ENCODE results near the gene ITGB3. TPM values are rescaled to one million over a fixed set of nuclear protein-coding genes. Genes with fewer than 3 reads are reported as not detected.
"Not testable (repeated sequence)": the region's sequence is repeated elsewhere in the genome, so short reads cannot be mapped to it uniquely, and the experiment has no call there.

Gene ITGB3
- polyA plus RNA-seq, 3 donors: 0.45 to 7.7 (median 4.4) TPM

DNA sequence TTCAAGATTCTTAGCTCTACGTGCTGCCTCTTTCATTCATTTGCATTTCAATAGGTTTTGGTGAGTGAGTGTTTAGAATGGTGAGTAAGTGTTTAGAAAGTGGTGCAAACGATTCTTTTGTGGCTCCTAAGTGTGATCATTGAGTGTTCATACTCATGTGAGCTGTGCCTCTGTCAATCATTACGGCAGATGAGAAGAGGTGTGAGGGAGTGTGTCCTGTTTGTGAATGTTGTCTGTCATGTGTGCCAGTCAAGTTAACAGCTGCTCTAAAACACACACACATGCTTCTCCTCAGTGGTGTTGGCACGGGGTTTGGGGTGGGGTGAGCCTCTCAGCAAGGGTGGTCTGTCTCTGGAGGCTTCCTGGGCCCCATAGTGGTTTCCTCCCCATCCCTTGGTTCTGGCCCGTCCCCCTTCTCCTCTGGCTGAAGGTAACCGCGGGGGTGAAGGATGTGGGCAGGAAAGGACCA is 33.1 kb upstream of the ITGB3 start:
- WGBS, 3 donors: 50 to 68% (median 54%) methylated on average over 7 of the region's 7 CpGs
- no peak overlapping the region for H3K27ac ChIP-seq (ENCODE audit: low read depth, low read length)

DNA sequence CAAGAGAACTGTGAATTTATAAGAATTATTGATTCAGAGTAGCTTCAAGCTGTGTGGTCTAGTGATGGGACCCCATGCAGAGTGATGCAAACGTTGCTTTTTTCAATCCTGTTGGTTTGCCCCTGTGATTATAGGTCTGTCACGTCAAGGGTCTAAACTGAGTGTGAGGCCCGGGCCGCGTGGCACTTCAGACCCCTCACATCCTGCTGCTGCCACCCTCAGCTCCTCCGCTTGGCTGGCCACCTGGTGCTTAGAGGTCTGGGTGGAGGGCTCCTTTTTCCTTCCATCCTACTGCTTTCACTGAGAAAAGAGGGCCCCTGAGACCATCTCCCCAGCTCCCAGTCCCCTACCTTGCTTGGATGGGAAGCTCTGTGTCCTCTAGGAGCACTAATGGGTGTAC is 32.5 kb upstream of the ITGB3 start:
- no peak overlapping the region for H3K27ac ChIP-seq (ENCODE audit: low read depth, low read length)
- WGBS, 3 donors: 73 to 75% (median 74%) methylated on average over 6 of the region's 6 CpGs

DNA sequence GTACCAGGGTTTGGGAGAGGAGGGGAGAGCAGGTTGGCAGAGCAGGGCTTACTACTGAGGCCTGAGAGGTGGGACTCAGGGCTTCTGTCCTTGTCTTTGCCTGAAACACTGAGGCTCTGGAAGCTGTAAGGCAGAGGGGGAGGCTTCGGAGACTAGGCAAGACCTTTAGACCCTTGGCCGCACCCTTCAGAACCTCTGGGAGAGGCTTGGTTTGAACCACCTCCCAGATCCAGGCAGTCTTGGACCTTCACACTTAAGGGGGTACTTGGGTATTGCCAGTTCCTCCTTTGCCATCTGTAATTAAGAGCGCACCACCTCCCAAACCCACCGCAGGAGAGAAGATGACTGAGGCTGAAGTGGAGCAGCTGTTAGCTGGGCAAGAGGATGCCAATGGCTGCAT is 31.6 kb upstream of the ITGB3 start:
- no peak overlapping the region for H3K27ac ChIP-seq (ENCODE audit: low read depth, low read length)
- 93 to 96% (median 94%) methylated on average over 4 of the region's 4 CpGs for WGBS, 3 donors

DNA sequence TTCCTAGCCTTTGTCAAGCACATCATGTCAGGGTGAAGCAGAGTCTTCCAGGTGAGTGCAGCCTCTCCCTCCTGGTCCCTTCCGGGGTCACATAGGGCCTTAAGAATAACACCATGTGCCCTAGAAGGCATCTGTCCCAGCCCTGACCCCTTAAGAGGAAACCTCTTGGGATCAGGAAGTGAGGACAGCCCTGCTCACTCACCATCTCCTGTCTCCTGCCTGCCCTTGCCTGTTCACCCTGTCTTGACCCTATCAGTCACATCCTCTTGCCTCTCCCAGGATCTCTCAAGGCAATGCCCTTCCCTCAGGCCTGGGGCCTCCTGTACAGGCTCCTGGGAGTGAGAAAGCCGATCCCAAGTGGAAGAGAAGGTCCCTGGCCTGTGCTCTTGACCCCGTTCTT is 30.6 kb upstream of the ITGB3 start:
- 84 to 87% (median 86%) methylated on average over 3 of the region's 3 CpGs for WGBS, 3 donors
- H3K27ac ChIP-seq (ENCODE audit: low read depth, low read length): no peak overlapping the region

DNA sequence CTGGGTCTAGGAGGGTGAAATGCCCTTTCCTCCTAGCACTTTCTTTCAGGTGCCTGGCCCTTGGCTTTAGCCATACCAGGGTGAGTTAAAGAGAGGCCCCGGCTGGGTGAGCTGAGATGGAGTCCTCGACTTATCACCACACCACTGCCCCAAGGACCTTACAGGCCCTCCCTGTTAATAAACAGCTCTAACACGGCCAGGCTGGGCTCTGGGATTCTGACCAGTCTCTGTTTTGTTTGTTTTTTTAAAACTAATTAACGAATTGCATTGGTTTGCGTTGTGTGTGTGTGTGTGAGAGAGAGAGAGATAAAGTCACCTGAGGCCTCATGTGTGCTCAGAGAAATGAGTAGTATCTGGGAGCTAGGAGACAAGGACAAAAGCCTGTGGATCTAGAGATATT is 30.2 kb upstream of the ITGB3 start:
- 42 to 95% (median 90%) methylated on average over 5 of the region's 5 CpGs for WGBS, 3 donors
- H3K27ac ChIP-seq (ENCODE audit: low read depth, low read length): no peak overlapping the region

DNA sequence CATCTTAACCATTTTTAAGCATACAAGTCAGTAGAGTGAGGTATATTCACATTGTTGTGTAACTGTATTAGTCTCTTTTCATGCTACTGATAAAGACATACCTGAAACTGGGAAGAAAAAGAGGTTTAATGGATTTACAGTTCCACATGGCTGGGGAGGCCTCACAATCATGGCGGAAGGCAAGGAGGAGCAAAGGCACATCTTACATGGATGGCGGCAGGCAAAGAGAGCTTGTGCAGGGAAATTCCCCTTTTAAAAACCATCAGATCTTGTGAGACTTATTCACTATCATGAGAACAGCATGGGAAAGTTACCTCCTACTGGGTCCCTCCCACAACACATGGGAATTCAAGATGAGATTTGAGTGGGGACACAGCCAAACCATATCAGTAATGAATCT is 29.6 kb upstream of the ITGB3 start:
- WGBS, 3 donors: 93 to 98% (median 98%) methylated on average over 2 of the region's 2 CpGs

DNA sequence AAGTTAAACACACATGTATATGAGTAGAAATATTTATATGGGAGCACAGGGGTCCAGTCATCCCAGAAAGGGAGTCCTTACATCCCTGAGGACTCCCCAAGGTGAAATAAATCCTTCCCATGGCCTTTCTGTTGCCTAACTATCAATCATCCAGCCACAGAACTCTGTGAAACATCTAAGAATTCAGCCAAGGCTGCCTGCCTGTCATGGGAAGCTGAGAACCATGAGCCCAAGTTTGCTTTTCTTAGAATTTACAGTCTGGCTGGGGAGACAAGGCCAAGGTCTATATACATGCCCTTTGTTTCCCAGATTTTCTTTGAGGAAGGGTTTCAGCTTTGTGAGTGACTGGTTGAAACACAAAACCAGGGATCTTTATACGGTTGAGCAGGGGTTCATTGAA is 28.7 kb upstream of the ITGB3 start:
- H3K27ac ChIP-seq (ENCODE audit: low read depth, low read length): peak overlapping the region; percentile 48
- 31 to 61% (median 39%) methylated on average over 1 of the region's 1 CpG for WGBS, 3 donors

More for the DNA sequence above, 29.6 kb upstream of the ITGB3 start:
- not testable (repeated sequence) for H3K27ac ChIP-seq (ENCODE audit: low read depth, low read length)

DNA sequence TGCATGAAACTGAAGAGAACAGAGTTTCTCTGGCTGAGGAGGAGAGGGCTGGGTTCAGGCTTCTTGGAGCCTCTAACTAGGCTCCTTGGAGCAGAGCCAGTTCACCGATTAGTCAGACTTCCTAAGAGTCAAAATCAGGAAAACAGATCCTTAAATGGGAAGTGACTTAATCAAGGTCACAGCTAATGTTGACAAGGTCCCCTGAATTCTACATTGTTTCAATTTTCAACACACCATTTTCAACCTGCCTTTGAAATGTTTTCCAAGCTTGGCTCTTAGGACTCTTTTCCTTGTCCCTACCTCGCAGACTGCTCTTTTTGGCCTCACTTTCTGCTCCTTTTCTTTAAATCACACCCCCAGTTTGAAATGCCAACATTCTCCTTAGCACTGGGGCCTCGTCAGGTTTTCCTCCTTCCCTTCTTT is 28.2 kb upstream of the ITGB3 start:
- 23 to 39% (median 33%) methylated on average over 3 of the region's 3 CpGs for WGBS, 3 donors
- peak overlapping the region; percentile 48 for H3K27ac ChIP-seq (ENCODE audit: low read depth, low read length)

DNA sequence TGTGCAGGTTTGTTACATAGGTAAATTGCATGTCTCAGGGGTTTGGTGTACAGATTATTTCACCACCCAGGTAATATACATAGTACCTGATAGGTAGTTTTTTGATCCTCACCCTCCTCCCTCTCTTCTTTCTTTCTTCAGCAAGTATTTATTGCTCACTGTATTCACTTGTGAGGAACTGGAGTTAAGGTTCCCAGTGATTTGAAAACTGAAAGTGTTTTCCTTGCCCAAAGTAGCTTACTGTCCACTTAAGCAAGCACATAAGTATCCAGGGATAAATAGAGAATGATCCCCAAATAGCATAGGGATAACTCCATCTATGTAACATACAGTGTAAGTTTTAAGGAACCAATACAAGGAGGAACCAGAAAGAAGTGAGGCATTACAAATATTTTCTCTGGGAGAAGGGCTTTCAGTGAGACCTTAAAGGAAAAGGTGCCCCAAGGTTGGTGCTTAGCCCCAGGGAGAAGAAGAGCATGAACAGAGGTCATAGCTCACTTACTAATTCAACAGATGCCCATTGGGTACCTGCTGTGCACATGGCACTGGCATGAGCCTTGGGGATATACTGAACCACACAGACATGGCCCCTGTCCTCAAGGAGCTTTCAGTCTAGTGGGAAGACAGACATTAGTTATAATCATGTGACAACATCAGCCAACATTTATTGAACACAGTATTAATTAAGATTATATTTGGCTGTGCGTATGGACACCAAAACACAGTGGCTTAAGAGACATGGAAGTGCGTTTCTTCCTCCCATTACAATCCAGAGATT is 27.5 kb upstream of the ITGB3 start:
- 84 to 91% (median 84%) methylated on average over 2 of the region's 2 CpGs for WGBS, 3 donors

DNA sequence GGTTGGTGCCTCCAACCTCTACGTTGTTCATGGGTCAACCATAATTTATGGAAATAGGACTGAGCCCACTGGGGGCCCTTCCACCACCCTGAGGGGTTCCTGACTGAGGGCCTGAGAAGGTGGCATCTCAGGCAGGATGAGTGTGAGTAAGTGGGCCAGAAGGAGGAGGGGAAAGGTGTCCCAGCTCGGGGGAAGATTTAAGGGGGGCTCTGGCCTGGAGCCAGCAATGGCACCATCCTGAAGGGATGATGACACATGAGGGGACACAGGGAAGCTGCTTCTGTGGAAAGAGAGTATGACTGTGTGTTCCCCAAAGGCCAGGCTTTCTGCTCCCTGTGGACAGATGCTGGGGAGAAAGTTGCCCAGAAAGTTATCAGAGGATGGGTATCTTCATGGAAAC is 25.8 kb upstream of the ITGB3 start:
- H3K27ac ChIP-seq (ENCODE audit: low read depth, low read length): no peak overlapping the region
- 63 to 84% (median 82%) methylated on average over 2 of the region's 2 CpGs for WGBS, 3 donors

More for the DNA sequence above, 27.5 kb upstream of the ITGB3 start:
- H3K27ac ChIP-seq (ENCODE audit: low read depth, low read length): no peak overlapping the region

DNA sequence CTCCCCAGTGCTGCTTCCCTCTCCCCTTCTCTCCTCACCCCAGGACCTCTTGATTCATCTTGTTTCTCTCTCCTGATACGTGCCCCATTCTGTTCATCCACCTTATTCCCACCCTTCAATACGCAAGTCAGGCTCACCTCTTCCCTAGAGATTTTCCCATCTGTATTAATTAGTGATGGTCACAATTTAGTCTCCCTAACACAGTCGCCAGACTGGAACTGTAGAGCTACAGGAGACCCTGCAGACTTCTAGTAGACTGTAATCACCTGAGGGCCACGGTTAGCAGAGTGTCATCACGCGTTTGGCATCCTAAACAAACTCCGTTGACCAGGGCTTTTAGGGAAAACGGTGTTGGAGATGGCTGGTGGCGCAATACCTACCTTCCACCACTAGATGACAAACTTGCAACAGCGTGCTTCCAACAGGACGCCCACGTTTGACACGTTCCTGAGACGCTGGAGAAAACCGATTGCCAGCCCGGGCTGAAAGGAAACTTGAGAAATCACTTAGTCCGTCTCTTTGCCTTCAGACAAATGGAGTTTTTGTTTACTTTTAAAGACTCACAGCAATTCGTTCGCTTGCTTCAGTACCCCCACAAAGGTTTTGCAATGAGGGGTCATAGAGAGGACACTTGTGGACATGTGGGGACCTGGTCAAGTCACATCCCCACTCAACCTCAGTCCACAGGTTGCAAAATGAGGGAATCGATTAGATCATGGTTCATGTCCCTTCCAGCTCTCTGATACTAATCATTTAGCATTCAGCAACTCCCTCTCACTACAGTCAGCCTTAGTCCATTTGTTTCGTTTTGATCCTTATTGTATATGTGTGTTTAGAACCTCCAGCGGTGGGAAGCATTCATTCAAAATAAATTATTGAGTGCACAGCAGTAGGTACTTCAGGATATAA is 23.8 kb upstream of the ITGB3 start:
- H3K27ac ChIP-seq (ENCODE audit: low read depth, low read length): no peak overlapping the region
- WGBS, 3 donors: 8 to 11% (median 11%) methylated on average over 22 of the region's 22 CpGs

DNA sequence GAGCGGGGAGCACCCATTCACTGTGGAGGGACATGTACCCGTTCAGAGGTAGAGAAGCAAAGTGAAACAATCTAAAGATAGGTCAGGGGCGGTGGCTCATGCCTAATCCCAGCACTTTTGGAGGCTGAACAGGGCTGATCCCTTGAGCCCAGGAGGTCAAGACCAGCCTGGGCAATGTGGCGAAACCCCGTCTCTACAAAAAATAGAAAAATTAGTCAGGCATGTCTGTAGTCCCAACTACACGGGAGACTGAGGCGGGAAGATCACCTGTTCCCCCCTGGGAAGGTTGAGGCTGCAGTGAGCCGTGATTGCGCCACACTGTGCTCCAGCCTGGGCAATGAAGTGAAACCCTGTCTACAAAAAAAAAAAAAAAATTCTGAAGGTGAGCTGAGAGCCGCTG is 22.8 kb upstream of the ITGB3 start:
- WGBS, 3 donors: 72 to 90% (median 88%) methylated on average over 10 of the region's 10 CpGs
- H3K27ac ChIP-seq (ENCODE audit: low read depth, low read length): no peak overlapping the region

DNA sequence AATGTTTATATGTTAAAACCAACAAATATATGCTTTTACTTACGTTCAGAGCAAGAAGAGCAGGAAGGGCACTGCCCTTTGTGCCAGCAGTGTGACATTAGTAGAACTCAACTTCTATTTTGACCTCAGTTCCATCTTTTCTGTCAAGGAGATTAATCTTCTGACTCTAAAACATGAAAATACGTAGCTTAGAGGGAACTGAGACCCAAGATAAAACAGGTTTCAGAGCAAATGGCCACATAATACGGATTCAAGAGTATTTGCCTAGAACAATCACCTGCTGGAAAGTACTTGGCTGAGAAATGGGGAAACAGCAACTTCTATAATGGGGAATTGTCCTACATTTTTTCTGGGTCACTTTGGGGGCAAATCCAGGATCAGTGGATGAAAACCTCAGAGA is 22.3 kb upstream of the ITGB3 start:
- WGBS, 3 donors: 75 to 88% (median 80%) methylated on average over 3 of the region's 3 CpGs

DNA sequence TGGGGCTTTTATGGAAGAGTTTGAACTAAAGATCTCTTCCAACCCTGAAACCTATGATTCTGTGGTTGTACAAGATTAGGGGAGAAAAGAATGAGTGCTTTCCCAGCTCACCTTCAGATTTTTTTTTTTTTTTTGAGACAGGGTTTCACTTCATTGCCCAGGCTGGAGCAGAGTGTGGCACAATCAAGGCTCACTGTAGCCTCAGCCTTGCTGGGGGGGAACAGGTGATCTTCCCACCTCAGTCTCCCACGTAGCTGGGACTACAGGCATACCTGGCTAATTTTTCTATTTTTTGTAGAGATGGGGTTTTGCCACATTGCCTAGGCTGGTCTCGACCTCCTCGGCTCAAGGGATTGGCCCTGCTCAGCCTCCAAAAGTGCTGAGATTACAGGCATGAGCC is 21.8 kb upstream of the ITGB3 start:
- WGBS, 3 donors: 78 to 95% (median 94%) methylated on average over 3 of the region's 3 CpGs

More for the DNA sequence above, 22.3 kb upstream of the ITGB3 start:
- no peak overlapping the region for H3K27ac ChIP-seq (ENCODE audit: low read depth, low read length)

DNA sequence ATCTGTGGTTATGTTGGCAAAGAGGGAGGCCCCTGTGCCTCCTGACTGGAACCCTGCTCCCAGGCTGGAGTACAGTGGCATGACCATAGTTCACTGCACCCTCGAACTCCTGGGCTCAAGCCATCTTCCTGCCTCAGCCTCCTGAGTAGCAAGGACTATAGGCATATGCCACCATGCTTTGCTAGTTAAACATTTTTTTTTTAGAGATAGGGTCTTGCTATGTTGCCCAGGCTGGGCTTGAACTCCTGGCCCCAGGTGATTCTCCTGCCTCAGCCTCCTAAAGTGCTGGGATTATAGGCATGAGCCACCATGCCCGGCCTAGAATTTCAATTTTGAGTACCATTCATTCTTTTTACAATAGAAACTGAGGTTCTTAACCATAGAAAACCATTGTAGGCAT is 21.2 kb upstream of the ITGB3 start:
- no peak overlapping the region for H3K27ac ChIP-seq (ENCODE audit: low read depth, low read length)
- WGBS, 3 donors: 90 to 98% (median 93%) methylated on average over 2 of the region's 2 CpGs

More for the DNA sequence above, 21.8 kb upstream of the ITGB3 start:
- no peak overlapping the region for H3K27ac ChIP-seq (ENCODE audit: low read depth, low read length)

DNA sequence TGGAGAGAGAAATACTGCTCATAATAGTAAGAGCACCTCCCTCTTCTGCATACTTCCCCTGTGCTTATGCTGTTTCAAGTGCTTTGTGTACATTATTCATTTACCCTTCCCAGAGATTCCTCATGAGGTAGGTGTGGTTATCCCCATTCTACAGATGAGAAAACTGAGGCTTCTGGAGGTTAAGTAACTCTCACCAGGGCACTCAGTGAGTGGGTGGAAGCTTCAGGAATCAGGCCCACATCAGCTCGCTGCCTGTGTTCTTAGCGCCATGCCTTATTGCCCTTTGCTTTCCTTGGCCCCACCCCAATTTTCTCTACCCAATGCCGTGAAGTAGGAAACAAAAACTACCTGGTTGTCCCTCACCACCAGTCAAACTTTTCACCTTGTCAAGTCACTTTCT is 18.1 kb upstream of the ITGB3 start:
- 82 to 91% (median 90%) methylated on average over 3 of the region's 3 CpGs for WGBS, 3 donors
- no peak overlapping the region for H3K27ac ChIP-seq (ENCODE audit: low read depth, low read length)

DNA sequence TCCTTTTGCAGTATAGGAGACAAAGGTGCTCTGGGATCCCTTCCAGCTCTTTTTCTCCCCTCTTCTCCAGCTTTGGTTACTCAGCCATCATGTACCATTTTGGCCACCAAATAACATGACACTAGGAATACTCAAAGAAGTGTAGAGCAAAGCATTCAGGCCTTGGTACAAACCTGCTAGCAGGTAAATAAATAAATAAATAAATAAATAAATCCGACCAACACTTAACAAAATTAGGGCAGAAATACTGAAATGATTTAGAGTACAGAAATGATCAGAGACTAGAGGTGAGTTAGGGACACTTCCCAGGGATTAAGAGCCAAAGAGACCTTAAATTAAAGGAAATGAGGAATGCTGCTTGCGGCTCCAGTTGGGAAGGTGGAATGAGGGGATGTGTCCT is 17.7 kb upstream of the ITGB3 start:
- no peak overlapping the region for H3K27ac ChIP-seq (ENCODE audit: low read depth, low read length)
- WGBS, 3 donors: 94 to 99% (median 96%) methylated on average over 2 of the region's 2 CpGs

DNA sequence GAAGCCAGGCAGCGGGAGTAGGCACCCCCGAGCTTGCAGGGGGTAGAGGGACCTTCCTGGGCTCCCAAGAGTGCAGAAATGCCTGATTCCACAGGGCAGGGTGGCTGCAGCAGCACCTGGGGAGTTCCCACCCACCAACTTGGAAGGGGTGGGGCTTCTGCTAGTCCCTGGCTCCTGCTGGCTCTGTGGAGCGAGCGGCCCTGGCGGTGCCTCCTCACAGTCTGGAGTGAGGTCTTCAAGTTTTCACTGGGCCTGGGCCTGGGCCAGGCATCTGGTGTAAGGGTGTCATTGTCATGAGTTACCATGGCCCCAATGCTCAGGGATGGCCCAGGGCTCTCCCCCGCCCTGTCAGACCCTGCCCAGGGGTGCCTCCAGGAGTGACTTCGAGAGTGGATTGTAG is 15.8 kb upstream of the ITGB3 start:
- no peak overlapping the region for H3K27ac ChIP-seq (ENCODE audit: low read depth, low read length)
- WGBS, 3 donors: 92 to 97% (median 97%) methylated on average over 7 of the region's 7 CpGs

DNA sequence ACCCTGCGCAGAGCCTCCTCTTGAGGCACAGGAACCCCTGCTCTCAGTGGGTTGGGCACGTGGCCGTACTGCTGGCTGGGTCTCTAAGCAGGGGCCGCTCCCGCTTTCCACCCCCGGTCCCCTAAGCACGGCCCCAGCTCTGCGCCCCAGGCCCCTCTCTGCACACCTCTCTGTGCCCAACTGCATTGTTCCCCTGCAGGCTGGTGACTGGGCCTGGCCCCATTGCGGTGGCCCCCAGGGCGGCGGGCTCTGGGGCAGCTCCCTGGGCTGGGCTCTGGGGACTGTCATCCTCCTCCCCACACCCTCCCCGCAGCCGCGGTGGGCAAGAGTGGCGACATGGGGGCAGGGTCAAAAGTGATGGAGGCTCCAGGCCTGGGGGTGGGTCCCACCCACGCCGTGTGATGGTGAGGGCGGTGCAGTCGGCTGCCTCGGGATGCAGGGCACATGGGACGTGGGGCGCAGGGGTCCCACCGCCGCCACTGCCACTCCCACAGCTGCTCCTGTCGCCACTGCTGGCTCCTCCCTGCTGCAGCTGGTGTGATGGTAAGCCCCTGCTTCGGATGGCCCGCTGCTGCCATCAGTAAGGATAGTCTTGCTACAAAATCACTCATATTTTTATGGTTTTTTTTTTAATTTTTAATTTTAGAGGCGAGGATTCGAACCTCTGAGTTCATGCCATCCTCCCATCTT is 15.2 kb upstream of the ITGB3 start:
- H3K27ac ChIP-seq (ENCODE audit: low read depth, low read length): no peak overlapping the region
- 87 to 93% (median 91%) methylated on average over 27 to 29 of the region's 29 CpGs for WGBS, 3 donors
